ENCODE data around the gene PEAR1. TPM values are rescaled to one million over a fixed set of nuclear protein-coding genes. Genes with fewer than 3 reads are reported as not detected.

PEAR1 gene
- total and polyA plus RNA-seq, 2 of the 8 experiments (the other 6 are each of a cell fraction or from before 2014, with no cell fraction given) = 0.63 to 0.71 TPM

GRCh38 chr1:156886583-156887281, 6.8 kb upstream of the PEAR1 start:
- H3K18ac ChIP-seq (ENCODE audit: extremely low read depth, low read length) = no peak overlapping the region
- 61% methylated on average over 5 of the region's 6 CpGs; no CpG with 5 or more reads in 1 of the 2 experiments for WGBS, 2 experiments (ENCODE audit: extremely low coverage in 1 of 2, insufficient coverage in 1 of 2, insufficient read length in 1 of 2, insufficient replicate concordance in 2 of 2, low coverage in 1 of 2, low lambda C conversion rate in 2 of 2, missing lambda C conversion rate in 1 of 2)
- H2BK5ac ChIP-seq (ENCODE audit: low read depth, low read length) = no peak overlapping the region; the same call in 1 of the 2 replicates
- no peak for TF ChIP-seq SAP30 (IDR thresholded peaks at IDR 0.05; ENCODE audit: insufficient read depth, insufficient replicate concordance, low read length)
- peak; percentile 35; the same call in 1 of the 2 replicates for TF ChIP-seq EGR1 (IDR thresholded peaks at IDR 0.05; ENCODE audit: borderline replicate concordance, low read depth, low read length)
- no peak for TF ChIP-seq E2F6 (IDR thresholded peaks at IDR 0.05)
- no peak for TF ChIP-seq POLR2AphosphoS5 (IDR thresholded peaks at IDR 0.05; ENCODE audit: low read depth, low read length)
- TF ChIP-seq GTF2F1 (IDR thresholded peaks at IDR 0.05; ENCODE audit: borderline replicate concordance, low read depth, low read length) = no peak
- TF ChIP-seq NRF1 (IDR thresholded peaks at IDR 0.05; ENCODE audit: low read depth, low read length) = no peak
- no peak for FAIRE-seq
- peak overlapping the region; percentile 5 for H4K91ac ChIP-seq (replicated peaks; ENCODE audit: insufficient read length, low read length)
- no peaks in the 10 kb centered on the region for H3K36me3 ChIP-seq (ENCODE audit: control insufficient read depth in 2 of 4, insufficient read depth in 4 of 4, low read length in 3 of 4)
- peaks cover 0 to 35% (median 31%) of the 10 kb centered on the region in 4 experiments; a peak in 6 of 7 replicates for H3K27me3 ChIP-seq (replicated peaks in 1 of 4; ENCODE audit: control insufficient read depth in 3 of 4, extremely low read depth in 1 of 4, insufficient read depth in 3 of 4, low read length in 3 of 4)
- H3K27ac ChIP-seq (ENCODE audit: low read depth, low read length) = no peak overlapping the region
- H2BK120ac ChIP-seq (replicated peaks; ENCODE audit: low read depth, low read length) = no peak overlapping the region
- no peak overlapping the region for H3K14ac ChIP-seq (ENCODE audit: insufficient read length)
- H3K79me2 ChIP-seq (ENCODE audit: control insufficient read depth in 1 of 2, insufficient read depth in 2 of 2, low read length in 2 of 2) = no peaks in the 10 kb centered on the region
- peak overlapping the region; percentile 25 to 46; a peak in 3 of 4 replicates for H3K4me2 ChIP-seq (ENCODE audit: insufficient read depth in 1 of 2, low read depth in 2 of 2, low read length in 2 of 2)
- ChIA-PET POLR2A (ENCODE audit: partially characterized antibody) (interaction anchor here (0.6 to 2.0 kb wide), 11 partner anchors 10 to 194 kb away, joined by 3 to 10 read pairs (median 4); partner anchors contain the start of genes ISG20L2 and METTL25B), CTCF (ENCODE audit: partially characterized antibody) (interaction anchor here (0.6 to 31.4 kb wide), 14 partner anchors 10 to 344 kb away, joined by 3 to 719 read pairs (median 7); partner anchors contain the start of genes INSRR, LRRC71 and NTRK1)
- no peak overlapping the region for H3K4ac ChIP-seq (replicated peaks; ENCODE audit: insufficient read length, low read depth, low read length)
- no peak overlapping the region for H3K9ac ChIP-seq (replicated peaks in 1 of 4; ENCODE audit: extremely low read depth in 1 of 4, low read depth in 3 of 4, low read length in 3 of 4)
- no peak overlapping the region for H2BK20ac ChIP-seq (ENCODE audit: low read length)
- DNase-seq (ENCODE audit: low read depth in 1 of 2, low spot score in 2 of 2) = no peak
- no peak overlapping the region for H3K56ac ChIP-seq (replicated peaks; ENCODE audit: insufficient read length, low read depth, low read length)
- no peaks in the 10 kb centered on the region for H3K9me3 ChIP-seq (ENCODE audit: insufficient read depth in 2 of 2, low read depth in 1 of 2, low read length in 1 of 2)
- H3K23ac ChIP-seq (ENCODE audit: insufficient read length) = no peak overlapping the region
- H2AFZ ChIP-seq (ENCODE audit: low read length) = no peak overlapping the region
- H3K4me1 ChIP-seq (replicated peaks in 1 of 4; ENCODE audit: control insufficient read depth in 3 of 4, insufficient read depth in 4 of 4, low read length in 3 of 4) = peaks cover 8 to 34% (median 16%) of the 10 kb centered on the region in 4 experiments
- H3K4me3 ChIP-seq (ENCODE audit: extremely low read depth in 1 of 4, insufficient read depth in 2 of 4, low read depth in 3 of 4, low read length in 4 of 4) = no peak overlapping the region; a peak in 1 of 8 replicates
- H2BK15ac ChIP-seq (ENCODE audit: low read length) = no peak overlapping the region
- 0 out of 2 replicates have a peak, but pooled peaks cover 2% of the 10 kb centered on the region for H3K23me2 ChIP-seq (ENCODE audit: low read depth, low read length)
- H4K20me1 ChIP-seq (replicated peaks in 1 of 2; ENCODE audit: control insufficient read depth in 1 of 2, insufficient read depth in 2 of 2, low read length in 2 of 2) = no peaks in the 10 kb centered on the region
- H2AK5ac ChIP-seq (ENCODE audit: low read depth, low read length) = peak overlapping the region; percentile 33; the same call in 1 of the 2 replicates
- H3K79me1 ChIP-seq (ENCODE audit: low read depth, low read length) = no peaks in the 10 kb centered on the region
- no peak overlapping the region for H4K5ac ChIP-seq (ENCODE audit: insufficient read length, low read depth, low read length)
- peak overlapping the region; percentile 18; the same call in 1 of the 2 replicates for H2BK12ac ChIP-seq (ENCODE audit: low read depth, low read length)
- H4K8ac ChIP-seq (ENCODE audit: extremely low read depth, insufficient read depth, low read length) = no peak overlapping the region
